OCI-LY1 (cell line): ENCODE results near the gene TMEM151B.

Source experiments
- H2AFZ ChIP-seq: fragments of 200-600 bp; sonication (generic), shearing (Covaris generic); 2 replicates; pipeline ENCODE4 v1.6.0; 2014; ENCODE audit warnings: antibody characterized with exemption, mild to moderate bottlenecking, low read length
- H3F3A ChIP-seq: fragments of 200-600 bp; sonication (generic), shearing (Covaris generic); 2 replicates; pipeline ENCODE4 v1.6.0; 2014; ENCODE audit warnings: mild to moderate bottlenecking, antibody characterized with exemption, low read length, moderate library complexity; ENCODE audit not compliant: insufficient read depth
- H3K27ac ChIP-seq: fragments of 200-600 bp; sonication (generic); 2 replicates; pipeline ENCODE4 v1.5.1; 2014; ENCODE audit warnings: low read length, mixed run types, mild to moderate bottlenecking, low read depth; ENCODE audit not compliant: poor library complexity, severe bottlenecking
- H3K27me3 ChIP-seq: fragments of 200-600 bp; sonication (generic); 2 replicates; pipeline ENCODE4 v1.6.0; 2014; ENCODE audit warnings: antibody characterized with exemption, mild to moderate bottlenecking, low read length, moderate library complexity; ENCODE audit not compliant: insufficient read depth
- H3K36me3 ChIP-seq: fragments of 200-600 bp; sonication (generic); 2 replicates; pipeline ENCODE4 v1.6.1; 2014; ENCODE audit warnings: mild to moderate bottlenecking, antibody characterized with exemption, low read length, moderate library complexity, mixed read lengths; ENCODE audit not compliant: insufficient read depth
- H3K4me1 ChIP-seq: fragments of 200-600 bp; sonication (generic); 2 replicates; pipeline ENCODE4 v1.5.1; 2014; ENCODE audit warnings: mild to moderate bottlenecking, low read length, moderate library complexity; ENCODE audit not compliant: insufficient read depth, severe bottlenecking
- H3K4me2 ChIP-seq: fragments of 200-600 bp; sonication (generic), shearing (Covaris generic); 2 replicates; pipeline ENCODE4 v1.6.1; 2014; ENCODE audit warnings: low read length
- H3K4me3 ChIP-seq: fragments of 200-600 bp; sonication (generic); 2 replicates; pipeline ENCODE4 v1.5.1; 2014; ENCODE audit warnings: low read length, low read depth, mild to moderate bottlenecking, mixed read lengths; ENCODE audit not compliant: poor library complexity, severe bottlenecking
- H3K79me2 ChIP-seq: fragments of 200-600 bp; shearing (Covaris generic); 2 replicates; pipeline ENCODE4 v1.6.1; 2016; ENCODE audit warnings: mixed run types, low read length, mixed read lengths; ENCODE audit not compliant: insufficient read depth
- H3K9ac ChIP-seq: fragments of 200-600 bp; sonication (generic), shearing (Covaris generic); 2 replicates; pipeline ENCODE4 v1.6.1; 2014; ENCODE audit warnings: mild to moderate bottlenecking, low read length, mixed read lengths
- H3K9me2 ChIP-seq: fragments of 200-600 bp; sonication (generic), shearing (Covaris generic); 2 replicates; pipeline ENCODE4 v1.6.1; 2014; ENCODE audit warnings: low read depth, mild to moderate bottlenecking, low read length, mixed read lengths
- H3K9me3 ChIP-seq: fragments of 200-600 bp; shearing (Covaris generic); 2 replicates; pipeline ENCODE4 v1.6.1; 2014; ENCODE audit warnings: low read length, mixed read lengths
- H4K20me1 ChIP-seq: fragments of 200-600 bp; sonication (generic), shearing (Covaris generic); 2 replicates; pipeline ENCODE4 v1.6.0; 2016; ENCODE audit warnings: mild to moderate bottlenecking, low read length; ENCODE audit not compliant: insufficient read depth
- EZH2 ChIP-seq: fragments of 200-600 bp; sonication (generic), shearing (Covaris generic); IDR thresholded peaks from 2 replicates; pipeline ENCODE4 v1.8.0; 2017; ENCODE audit warnings: borderline replicate concordance, mixed run types, mild to moderate bottlenecking, antibody characterized with exemption, low read length, moderate library complexity, mixed read lengths
- TF ChIP-seq, protein P1 (sequence below): fragments of 200-600 bp; sonication (generic), shearing (Covaris generic); IDR thresholded peaks from 2 replicates; pipeline ENCODE4 v1.5.1; 2017; ENCODE audit warnings: mild to moderate bottlenecking, antibody characterized with exemption, low read length, moderate library complexity, mixed read lengths

TMEM151B gene

DNA sequence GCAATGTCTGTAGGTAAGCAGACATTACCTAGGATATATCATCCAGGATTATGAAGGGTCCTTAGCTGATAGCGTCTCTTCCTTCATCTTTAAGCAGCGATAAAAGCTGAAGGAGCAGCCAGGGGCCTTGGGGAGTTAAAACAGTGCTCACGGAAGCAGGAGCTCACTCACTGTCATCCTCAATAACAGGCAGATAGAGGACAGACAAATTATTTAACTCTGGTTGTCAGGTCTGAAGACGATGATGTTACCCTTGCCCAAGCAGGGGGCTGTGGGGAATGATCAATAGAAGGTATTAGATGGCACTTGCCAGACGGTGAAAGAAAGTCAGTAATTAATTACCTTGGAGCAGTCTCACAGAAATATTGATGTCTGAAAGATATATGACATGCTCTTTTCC, 59.6 kb downstream of the TMEM151B start:
- no peaks in the 10 kb centered on the region for H3K36me3 ChIP-seq
- H3K4me2 ChIP-seq, result no peak overlapping the region
- H3K9me2 ChIP-seq, result no peaks in the 10 kb centered on the region
- TF ChIP-seq EZH2, result no peak
- TF ChIP-seq, protein P1, sequence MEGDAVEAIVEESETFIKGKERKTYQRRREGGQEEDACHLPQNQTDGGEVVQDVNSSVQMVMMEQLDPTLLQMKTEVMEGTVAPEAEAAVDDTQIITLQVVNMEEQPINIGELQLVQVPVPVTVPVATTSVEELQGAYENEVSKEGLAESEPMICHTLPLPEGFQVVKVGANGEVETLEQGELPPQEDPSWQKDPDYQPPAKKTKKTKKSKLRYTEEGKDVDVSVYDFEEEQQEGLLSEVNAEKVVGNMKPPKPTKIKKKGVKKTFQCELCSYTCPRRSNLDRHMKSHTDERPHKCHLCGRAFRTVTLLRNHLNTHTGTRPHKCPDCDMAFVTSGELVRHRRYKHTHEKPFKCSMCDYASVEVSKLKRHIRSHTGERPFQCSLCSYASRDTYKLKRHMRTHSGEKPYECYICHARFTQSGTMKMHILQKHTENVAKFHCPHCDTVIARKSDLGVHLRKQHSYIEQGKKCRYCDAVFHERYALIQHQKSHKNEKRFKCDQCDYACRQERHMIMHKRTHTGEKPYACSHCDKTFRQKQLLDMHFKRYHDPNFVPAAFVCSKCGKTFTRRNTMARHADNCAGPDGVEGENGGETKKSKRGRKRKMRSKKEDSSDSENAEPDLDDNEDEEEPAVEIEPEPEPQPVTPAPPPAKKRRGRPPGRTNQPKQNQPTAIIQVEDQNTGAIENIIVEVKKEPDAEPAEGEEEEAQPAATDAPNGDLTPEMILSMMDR, result no peak
- no peaks in the 10 kb centered on the region for H3K9me3 ChIP-seq
- H3K4me1 ChIP-seq, result no peaks in the 10 kb centered on the region
- H2AFZ ChIP-seq, result no peak overlapping the region
- no peaks in the 10 kb centered on the region for H3F3A ChIP-seq
- H3K4me3 ChIP-seq, result no peak overlapping the region
- H3K79me2 ChIP-seq, result no peaks in the 10 kb centered on the region
- no peak overlapping the region for H3K27ac ChIP-seq
- H3K27me3 ChIP-seq, result peaks cover 5% of the 10 kb centered on the region; the same call in 1 of the 2 replicates
- H3K9ac ChIP-seq, result no peak overlapping the region
- no peaks in the 10 kb centered on the region for H4K20me1 ChIP-seq

DNA sequence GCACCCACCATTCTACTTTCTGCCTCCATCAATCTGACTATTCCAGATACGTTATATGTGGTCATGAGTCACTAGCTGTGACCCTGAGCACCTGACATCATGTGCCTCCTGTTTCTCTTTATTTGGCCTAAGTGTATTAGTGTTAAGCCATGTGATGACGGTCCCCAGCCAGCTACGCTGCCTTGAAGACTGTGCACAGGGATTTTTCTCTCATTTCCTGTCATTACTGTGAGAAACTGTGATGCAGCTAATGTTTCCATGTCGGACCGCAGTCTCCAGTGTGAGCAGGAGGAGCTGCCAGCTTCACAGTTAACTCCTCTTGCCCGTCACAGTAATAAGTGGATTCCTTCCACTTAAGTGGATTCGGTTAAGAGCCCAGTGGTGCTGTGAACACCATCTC, 62.3 kb downstream of the TMEM151B start:
- no peak for TF ChIP-seq EZH2
- TF ChIP-seq, protein P1, result no peak
- no peaks in the 10 kb centered on the region for H3K9me2 ChIP-seq

DNA sequence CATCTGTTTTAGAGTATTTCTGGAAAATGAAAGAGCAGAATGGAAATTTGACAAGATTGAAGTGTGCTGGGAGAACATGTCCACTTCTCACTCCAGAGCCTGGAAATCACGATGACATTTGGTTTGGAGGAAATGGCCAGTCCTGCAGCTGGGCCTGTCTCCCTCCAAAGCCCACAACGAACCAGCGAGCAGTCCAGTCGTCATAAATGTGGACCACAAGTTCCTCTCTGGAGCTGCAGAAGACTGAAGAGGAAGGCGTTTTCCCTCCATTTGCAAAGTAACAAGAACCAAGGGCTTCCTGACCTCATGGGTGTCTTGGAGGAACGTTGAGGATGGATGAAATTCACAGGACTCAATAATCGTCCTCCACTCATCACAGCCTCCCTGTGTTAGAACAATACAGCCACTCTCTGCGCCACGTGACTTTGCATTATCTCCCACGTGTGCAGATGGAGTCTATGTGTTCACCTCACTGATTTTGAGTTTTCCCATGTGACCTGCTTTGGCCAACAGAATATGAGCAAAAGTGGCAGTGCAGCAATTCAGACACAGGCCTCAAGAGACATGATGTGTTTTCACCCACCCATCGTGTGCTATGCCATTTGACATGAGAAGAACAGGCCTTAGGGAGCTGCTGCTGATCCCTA, 63.1 kb downstream of the TMEM151B start:
- Histone ChIP-seq H3K36me3 (no peaks in the 10 kb centered on the region), H3K79me2 (no peaks in the 10 kb centered on the region), H3K9me2 (no peaks in the 10 kb centered on the region), H3K4me1 (no peaks in the 10 kb centered on the region), H3K27me3 (peaks cover 5% of the 10 kb centered on the region; the same call in 1 of the 2 replicates), H3K9ac (no peak overlapping the region), H2AFZ (no peak overlapping the region), H3K4me3 (no peak overlapping the region), H3K27ac (no peak overlapping the region), H3K9me3 (no peaks in the 10 kb centered on the region), H3F3A (no peaks in the 10 kb centered on the region), H3K4me2 (no peak overlapping the region), H4K20me1 (no peaks in the 10 kb centered on the region)
- no peak for TF ChIP-seq EZH2
- TF ChIP-seq, protein P1, result no peak

More for the DNA sequence above, 62.3 kb downstream of the TMEM151B start:
- Histone ChIP-seq H3K4me1 (no peaks in the 10 kb centered on the region), H3K27me3 (peaks cover 5% of the 10 kb centered on the region; the same call in 1 of the 2 replicates), H3K9me3 (no peaks in the 10 kb centered on the region), H3K36me3 (no peaks in the 10 kb centered on the region), H3K4me2 (no peak overlapping the region), H3F3A (no peaks in the 10 kb centered on the region), H3K79me2 (no peaks in the 10 kb centered on the region), H2AFZ (no peak overlapping the region), H3K27ac (no peak overlapping the region), H4K20me1 (no peaks in the 10 kb centered on the region), H3K9ac (no peak overlapping the region), H3K4me3 (no peak overlapping the region)
